Muscle of leg (tissue), 9 donors: Measurements from ENCODE around the gene RAP1A. TPM values are rescaled to one million over a fixed set of nuclear protein-coding genes. Genes with fewer than 3 reads are reported as not detected.

Experiments
- polyA plus RNA-seq, 8 donors: library from polyadenylated mRNA; unstranded; fragments of 120-200 nt; gene quantifications; one replicate each; pipeline versions ENCODE4 v1.2.1 to v1.2.3, GENCODE V29; 2013; ENCODE audit warnings: inconsistent platforms in 1 of 8, low replicate concordance in 1 of 8; ENCODE audit not compliant: insufficient read length in 8 of 8, insufficient read depth in 1 of 8
- total RNA-seq: library from RNA; stranded (reverse); fragments of 120-200 nt; gene quantifications from one replicate; pipeline ENCODE4 v1.2.4, GENCODE V29; 2013

The RAP1A gene
- total and polyA plus RNA-seq, 9 donors: 19.6 to 59.3 (median 49.3) TPM

Other genes with a start within 250 kb of the RAP1A start
- gene OVGP1, start 192.1 kb upstream of the RAP1A start, total RNA-seq: 1.5 TPM
- 1 to 10 TPM in 5 of 8 donors, under 1 TPM in 3; 0.79 to 1.8 (median 1.2) TPM for gene OVGP1, start 192.1 kb upstream of the RAP1A start, polyA plus RNA-seq
- 27.5 TPM for gene WDR77, start 170.5 kb upstream of the RAP1A start, total RNA-seq
- 10 to 100 TPM; 34.4 to 42.9 (median 37.2) TPM for gene WDR77, start 170.5 kb upstream of the RAP1A start, polyA plus RNA-seq
- 368 TPM for gene ATP5PB, start 170.3 kb upstream of the RAP1A start, total RNA-seq
- gene ATP5PB, start 170.3 kb upstream of the RAP1A start, polyA plus RNA-seq: 100 to 1,000 TPM; 274 to 318 (median 288) TPM
- 2.2 TPM for gene C1orf162, start 145.8 kb upstream of the RAP1A start, total RNA-seq
- gene C1orf162, start 145.8 kb upstream of the RAP1A start, polyA plus RNA-seq: 1 to 10 TPM; 2.6 to 5.5 (median 3.7) TPM
- 0.58 TPM for gene ADORA3, start 116.2 kb upstream of the RAP1A start, total RNA-seq
- 1 to 10 TPM in 2 of 8 donors, under 1 TPM in 6; 0.28 to 2.4 (median 0.66) TPM for gene ADORA3, start 116.2 kb upstream of the RAP1A start, polyA plus RNA-seq
- 0.22 TPM for gene TMIGD3, start 116.2 kb upstream of the RAP1A start, total RNA-seq
- 1 to 10 TPM in 2 of 8 donors, under 1 TPM in 6; 0.56 to 1.1 (median 0.66) TPM for gene TMIGD3, start 116.2 kb upstream of the RAP1A start, polyA plus RNA-seq
- 37.7 TPM for gene INKA2, start 119.6 kb downstream of the RAP1A start, total RNA-seq
- 10 to 100 TPM; 27.3 to 61.9 (median 44.6) TPM for gene INKA2, start 119.6 kb downstream of the RAP1A start, polyA plus RNA-seq
- gene DDX20, start 136.1 kb downstream of the RAP1A start, total RNA-seq: 11.7 TPM
- 10 to 100 TPM in 7 of 8 donors, 1 to 10 TPM in 1; 10.0 to 12.0 (median 11.1) TPM for gene DDX20, start 136.1 kb downstream of the RAP1A start, polyA plus RNA-seq